ENCODE results near the gene MICA.

MICA gene

DNA sequence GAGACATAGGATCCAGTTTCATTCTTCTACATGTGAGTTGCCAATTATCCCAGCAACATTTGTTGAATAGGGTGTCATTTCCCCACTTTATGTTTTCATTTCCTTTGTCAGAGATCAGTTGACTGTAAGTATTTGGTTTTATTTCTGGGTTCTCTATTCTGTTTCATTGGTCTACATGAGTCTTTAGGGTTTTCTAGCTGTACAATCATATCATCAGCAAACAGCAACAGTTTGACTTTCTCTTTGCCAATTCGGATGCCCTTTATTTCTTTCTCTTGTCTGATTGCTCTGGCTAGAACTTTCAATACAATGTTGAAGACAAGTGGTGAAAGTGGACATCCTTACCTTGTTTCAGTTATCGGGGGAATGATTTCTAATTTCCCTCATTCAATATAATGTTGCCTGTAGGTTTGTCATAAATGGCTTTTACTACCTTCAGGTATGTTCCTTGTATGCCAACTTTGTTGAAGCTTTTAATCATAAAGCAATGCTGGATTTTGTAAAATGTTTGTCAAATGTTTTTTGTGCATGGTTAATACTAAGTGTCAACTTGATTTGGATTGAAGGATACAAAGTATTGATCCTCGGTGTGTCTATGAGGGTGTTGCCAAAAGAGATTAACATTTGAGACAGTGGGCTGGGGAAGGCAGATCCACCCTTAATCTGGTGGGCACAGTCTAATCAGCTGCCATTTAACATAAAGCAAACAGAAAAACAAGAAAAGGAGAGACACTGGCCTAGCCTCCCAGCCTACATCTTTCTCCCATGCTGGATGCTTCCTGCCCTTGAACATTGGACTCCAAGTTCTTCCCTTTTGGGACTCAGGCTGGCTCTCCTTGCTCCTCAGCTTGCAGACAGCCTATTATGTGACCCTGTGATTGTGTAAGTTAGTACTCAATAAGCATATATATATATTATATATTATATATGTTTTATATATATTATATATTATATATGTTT lies 23.3 kb downstream of the MICA start:
- no peak for TF ChIP-seq FOXM1 (IDR thresholded peaks at IDR 0.05; ENCODE audit: borderline replicate concordance, low read depth)
- no peak for TF ChIP-seq YY1 (IDR thresholded peaks at IDR 0.05; ENCODE audit: low read depth)
- TF ChIP-seq EGR1 (IDR thresholded peaks at IDR 0.05) = no peak
- no peak for TF ChIP-seq NFIC (IDR thresholded peaks at IDR 0.05)
- TF ChIP-seq CEBPB (IDR thresholded peaks at IDR 0.05) = no peak
- TF ChIP-seq RAD21 (IDR thresholded peaks at IDR 0.05; ENCODE audit: low read depth) = no peak
- TF ChIP-seq EP300 (IDR thresholded peaks at IDR 0.05; ENCODE audit: borderline replicate concordance) = no peak
- no peak for TF ChIP-seq TAF1 (IDR thresholded peaks at IDR 0.05; ENCODE audit: low read depth)
- no peak for TF ChIP-seq TCF12 (IDR thresholded peaks at IDR 0.05; ENCODE audit: low read depth)
- no peak for TF ChIP-seq ZBTB7A (IDR thresholded peaks at IDR 0.05; ENCODE audit: low read depth)
- TF ChIP-seq, protein P1, sequence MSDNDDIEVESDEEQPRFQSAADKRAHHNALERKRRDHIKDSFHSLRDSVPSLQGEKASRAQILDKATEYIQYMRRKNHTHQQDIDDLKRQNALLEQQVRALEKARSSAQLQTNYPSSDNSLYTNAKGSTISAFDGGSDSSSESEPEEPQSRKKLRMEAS (IDR thresholded peaks at IDR 0.05) = no peak
- TF ChIP-seq TEAD4 (IDR thresholded peaks at IDR 0.05) = no peak
- TF ChIP-seq, protein P2, sequence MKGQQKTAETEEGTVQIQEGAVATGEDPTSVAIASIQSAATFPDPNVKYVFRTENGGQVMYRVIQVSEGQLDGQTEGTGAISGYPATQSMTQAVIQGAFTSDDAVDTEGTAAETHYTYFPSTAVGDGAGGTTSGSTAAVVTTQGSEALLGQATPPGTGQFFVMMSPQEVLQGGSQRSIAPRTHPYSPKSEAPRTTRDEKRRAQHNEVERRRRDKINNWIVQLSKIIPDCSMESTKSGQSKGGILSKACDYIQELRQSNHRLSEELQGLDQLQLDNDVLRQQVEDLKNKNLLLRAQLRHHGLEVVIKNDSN (IDR thresholded peaks at IDR 0.05) = no peak
- TF ChIP-seq CREB1 (IDR thresholded peaks at IDR 0.05; ENCODE audit: low read depth) = no peak
- TF ChIP-seq, protein P3, sequence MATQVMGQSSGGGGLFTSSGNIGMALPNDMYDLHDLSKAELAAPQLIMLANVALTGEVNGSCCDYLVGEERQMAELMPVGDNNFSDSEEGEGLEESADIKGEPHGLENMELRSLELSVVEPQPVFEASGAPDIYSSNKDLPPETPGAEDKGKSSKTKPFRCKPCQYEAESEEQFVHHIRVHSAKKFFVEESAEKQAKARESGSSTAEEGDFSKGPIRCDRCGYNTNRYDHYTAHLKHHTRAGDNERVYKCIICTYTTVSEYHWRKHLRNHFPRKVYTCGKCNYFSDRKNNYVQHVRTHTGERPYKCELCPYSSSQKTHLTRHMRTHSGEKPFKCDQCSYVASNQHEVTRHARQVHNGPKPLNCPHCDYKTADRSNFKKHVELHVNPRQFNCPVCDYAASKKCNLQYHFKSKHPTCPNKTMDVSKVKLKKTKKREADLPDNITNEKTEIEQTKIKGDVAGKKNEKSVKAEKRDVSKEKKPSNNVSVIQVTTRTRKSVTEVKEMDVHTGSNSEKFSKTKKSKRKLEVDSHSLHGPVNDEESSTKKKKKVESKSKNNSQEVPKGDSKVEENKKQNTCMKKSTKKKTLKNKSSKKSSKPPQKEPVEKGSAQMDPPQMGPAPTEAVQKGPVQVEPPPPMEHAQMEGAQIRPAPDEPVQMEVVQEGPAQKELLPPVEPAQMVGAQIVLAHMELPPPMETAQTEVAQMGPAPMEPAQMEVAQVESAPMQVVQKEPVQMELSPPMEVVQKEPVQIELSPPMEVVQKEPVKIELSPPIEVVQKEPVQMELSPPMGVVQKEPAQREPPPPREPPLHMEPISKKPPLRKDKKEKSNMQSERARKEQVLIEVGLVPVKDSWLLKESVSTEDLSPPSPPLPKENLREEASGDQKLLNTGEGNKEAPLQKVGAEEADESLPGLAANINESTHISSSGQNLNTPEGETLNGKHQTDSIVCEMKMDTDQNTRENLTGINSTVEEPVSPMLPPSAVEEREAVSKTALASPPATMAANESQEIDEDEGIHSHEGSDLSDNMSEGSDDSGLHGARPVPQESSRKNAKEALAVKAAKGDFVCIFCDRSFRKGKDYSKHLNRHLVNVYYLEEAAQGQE (IDR thresholded peaks at IDR 0.05; ENCODE audit: low read depth) = no peak

- no peak for TF ChIP-seq CEBPB (IDR thresholded peaks at IDR 0.05)
- TF ChIP-seq, protein P3 (IDR thresholded peaks at IDR 0.05; ENCODE audit: low read depth) = no peak
- TF ChIP-seq RAD21 (IDR thresholded peaks at IDR 0.05; ENCODE audit: low read depth) = no peak
- no peak for TF ChIP-seq CREB1 (IDR thresholded peaks at IDR 0.05; ENCODE audit: low read depth)
- TF ChIP-seq, protein P1 (IDR thresholded peaks at IDR 0.05) = no peak
- no peak for TF ChIP-seq TAF1 (IDR thresholded peaks at IDR 0.05; ENCODE audit: low read depth)
- TF ChIP-seq YY1 (IDR thresholded peaks at IDR 0.05; ENCODE audit: low read depth) = no peak
- TF ChIP-seq FOXM1 (IDR thresholded peaks at IDR 0.05; ENCODE audit: borderline replicate concordance, low read depth) = no peak
- TF ChIP-seq EP300 (IDR thresholded peaks at IDR 0.05; ENCODE audit: borderline replicate concordance) = no peak
- TF ChIP-seq ZBTB7A (IDR thresholded peaks at IDR 0.05; ENCODE audit: low read depth) = no peak
- TF ChIP-seq TCF12 (IDR thresholded peaks at IDR 0.05; ENCODE audit: low read depth) = no peak
- TF ChIP-seq EGR1 (IDR thresholded peaks at IDR 0.05) = no peak
These were observed 27.1 kb downstream of the MICA start for GRCh38 chr6:31430449-31430848.

DNA sequence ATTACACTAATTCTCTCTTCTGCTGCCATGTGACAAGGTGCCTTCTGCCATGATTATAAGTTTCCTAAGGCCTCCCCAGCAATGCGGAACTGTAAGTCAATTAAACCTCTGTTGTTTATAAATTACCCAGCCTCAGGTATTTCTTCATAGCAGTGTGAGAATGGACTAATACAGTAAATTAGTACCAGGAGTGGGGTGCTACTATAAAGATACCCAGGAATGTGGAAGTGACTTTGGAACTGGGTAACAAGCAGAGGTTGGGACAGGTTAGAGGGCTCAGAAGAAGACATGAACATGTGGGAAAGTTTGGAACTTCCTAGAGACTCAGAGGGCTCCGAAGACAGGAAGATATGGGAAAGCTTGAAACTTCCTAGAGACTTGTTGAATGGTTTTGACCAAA lies 34.8 kb downstream of the MICA start:
- TF ChIP-seq, protein P3 (IDR thresholded peaks at IDR 0.05; ENCODE audit: low read depth) = no peak
- TF ChIP-seq RAD21 (IDR thresholded peaks at IDR 0.05; ENCODE audit: low read depth) (no peak), CEBPB (IDR thresholded peaks at IDR 0.05) (no peak), YY1 (IDR thresholded peaks at IDR 0.05; ENCODE audit: low read depth) (no peak), TAF1 (IDR thresholded peaks at IDR 0.05; ENCODE audit: low read depth) (no peak), NFIC (IDR thresholded peaks at IDR 0.05) (no peak), EP300 (IDR thresholded peaks at IDR 0.05; ENCODE audit: borderline replicate concordance) (no peak), CREB1 (IDR thresholded peaks at IDR 0.05; ENCODE audit: low read depth) (no peak), TCF12 (IDR thresholded peaks at IDR 0.05; ENCODE audit: low read depth) (no peak), FOXM1 (IDR thresholded peaks at IDR 0.05; ENCODE audit: borderline replicate concordance, low read depth) (no peak), TEAD4 (IDR thresholded peaks at IDR 0.05) (no peak), ZBTB7A (IDR thresholded peaks at IDR 0.05; ENCODE audit: low read depth) (no peak), EGR1 (IDR thresholded peaks at IDR 0.05) (no peak)
- TF ChIP-seq, protein P1 (IDR thresholded peaks at IDR 0.05) = no peak
- TF ChIP-seq, protein P2 (IDR thresholded peaks at IDR 0.05) = no peak
